HUES48 (cell line): ENCODE data around the gene MRPL58.
"Not testable (repeated sequence)": the region's sequence is repeated elsewhere in the genome, so short reads cannot be mapped to it uniquely, and the experiment has no call there.

Experiments used
- H3K27ac ChIP-seq: one replicate; pipeline ENCODE4 v1.7.0; 2013; ENCODE audit warnings: low read depth, low read length, inconsistent platforms
- H3K27me3 ChIP-seq: 2 replicates; pipeline ENCODE4 v1.6.1; 2013; ENCODE audit warnings: mild to moderate bottlenecking, low read length; ENCODE audit not compliant: control insufficient read depth, insufficient read depth
- H3K36me3 ChIP-seq: 2 replicates; pipeline ENCODE4 v1.6.1; 2013; ENCODE audit warnings: low read length; ENCODE audit not compliant: control insufficient read depth, insufficient read depth
- H3K4me1 ChIP-seq: 2 replicates; pipeline ENCODE4 v1.6.1; 2013; ENCODE audit warnings: mild to moderate bottlenecking, low read length; ENCODE audit not compliant: control insufficient read depth, insufficient read depth
- H3K4me3 ChIP-seq: 2 replicates; pipeline ENCODE4 v1.5.1; 2013; ENCODE audit warnings: mild to moderate bottlenecking, low read depth, low read length
- H3K9ac ChIP-seq: 2 replicates; pipeline ENCODE4 v1.6.1; 2013; ENCODE audit warnings: mild to moderate bottlenecking, low read depth, low read length, moderate library complexity
- H3K9me3 ChIP-seq: 2 replicates; pipeline ENCODE4 v1.6.1; 2013; ENCODE audit warnings: low read length; ENCODE audit not compliant: control insufficient read depth, insufficient read depth

MRPL58 gene

GRCh38 chr17:75004371-75004770 lies 8.1 kb upstream of the MRPL58 start:
- Histone ChIP-seq H3K4me1 (no peaks in the 10 kb centered on the region), H3K9me3 (no peaks in the 10 kb centered on the region), H3K27ac (no peak overlapping the region), H3K27me3 (no peaks in the 10 kb centered on the region), H3K9ac (no peak overlapping the region), H3K4me3 (no peak overlapping the region), H3K36me3 (peaks cover 48% of the 10 kb centered on the region)

GRCh38 chr17:75005291-75005690 lies 7.2 kb upstream of the MRPL58 start:
- Histone ChIP-seq H3K36me3 (peaks cover 42% of the 10 kb centered on the region), H3K9me3 (no peaks in the 10 kb centered on the region), H3K27ac (no peak overlapping the region), H3K4me3 (no peak overlapping the region), H3K27me3 (no peaks in the 10 kb centered on the region), H3K9ac (no peak overlapping the region), H3K4me1 (no peaks in the 10 kb centered on the region)

- not testable (repeated sequence) for H3K27ac ChIP-seq, H3K4me1 ChIP-seq, H3K9ac ChIP-seq, H3K9me3 ChIP-seq, H3K27me3 ChIP-seq, H3K4me3 ChIP-seq
- H3K36me3 ChIP-seq: peaks cover 38% of the 10 kb centered on the region
Observed at GRCh38 chr17:75006084-75006483, 6.4 kb upstream of the MRPL58 start.

GRCh38 chr17:75006653-75007052 lies 5.8 kb upstream of the MRPL58 start:
- H3K27me3 ChIP-seq: no peaks in the 10 kb centered on the region
- H3K9ac ChIP-seq: no peak overlapping the region
- peaks cover 2% of the 10 kb centered on the region; the same call in 1 of the 2 replicates for H3K4me1 ChIP-seq
- no peak overlapping the region for H3K4me3 ChIP-seq
- H3K9me3 ChIP-seq: no peaks in the 10 kb centered on the region
- H3K27ac ChIP-seq: no peak overlapping the region
- H3K36me3 ChIP-seq: peaks cover 33% of the 10 kb centered on the region

- H3K9me3 ChIP-seq: no peaks in the 10 kb centered on the region
- H3K4me3 ChIP-seq: no peak overlapping the region
- no peak overlapping the region for H3K27ac ChIP-seq
- H3K36me3 ChIP-seq: peaks cover 18% of the 10 kb centered on the region
- no peaks in the 10 kb centered on the region for H3K27me3 ChIP-seq
- H3K9ac ChIP-seq: no peak overlapping the region
- H3K4me1 ChIP-seq: peaks cover 8% of the 10 kb centered on the region
Observed at GRCh38 chr17:75008373-75008772, 4.1 kb upstream of the MRPL58 start.

- no peak overlapping the region for H3K4me3 ChIP-seq
- H3K9ac ChIP-seq: no peak overlapping the region
- H3K4me1 ChIP-seq: peaks cover 14% of the 10 kb centered on the region
- H3K36me3 ChIP-seq: peaks cover 10% of the 10 kb centered on the region
- no peaks in the 10 kb centered on the region for H3K27me3 ChIP-seq
- H3K27ac ChIP-seq: no peak overlapping the region
- no peaks in the 10 kb centered on the region for H3K9me3 ChIP-seq
Observed at GRCh38 chr17:75009139-75009724, 3.2 kb upstream of the MRPL58 start.

GRCh38 chr17:75010683-75011400 lies 1.6 kb upstream of the MRPL58 start:
- no peaks in the 10 kb centered on the region for H3K27me3 ChIP-seq
- peaks cover 14% of the 10 kb centered on the region for H3K4me1 ChIP-seq
- H3K27ac ChIP-seq: no peak overlapping the region
- no peaks in the 10 kb centered on the region for H3K36me3 ChIP-seq
- H3K9me3 ChIP-seq: no peaks in the 10 kb centered on the region
- H3K4me3 ChIP-seq: no peak overlapping the region
- H3K9ac ChIP-seq: no peak overlapping the region

- Histone ChIP-seq H3K9ac (peak overlapping the region; percentile 53; the same call in 1 of the 2 replicates), H3K36me3 (peaks cover 4% of the 10 kb centered on the region; the same call in 1 of the 2 replicates), H3K9me3 (no peaks in the 10 kb centered on the region), H3K4me1 (peaks cover 14% of the 10 kb centered on the region), H3K27ac (peak overlapping the region; percentile 91), H3K4me3 (peak overlapping the region; percentile 92), H3K27me3 (no peaks in the 10 kb centered on the region)
Observed at GRCh38 chr17:75011401-75012095, 922 bp upstream of the MRPL58 start.

- peak overlapping the region; percentile 92 for H3K4me3 ChIP-seq
- H3K27me3 ChIP-seq: no peaks in the 10 kb centered on the region
- H3K36me3 ChIP-seq: peaks cover 7% of the 10 kb centered on the region; the same call in 1 of the 2 replicates
- H3K9ac ChIP-seq: peak overlapping the region; percentile 53
- peaks cover 14% of the 10 kb centered on the region for H3K4me1 ChIP-seq
- H3K27ac ChIP-seq: peak overlapping the region; percentile 91
- H3K9me3 ChIP-seq: no peaks in the 10 kb centered on the region
Observed at GRCh38 chr17:75012096-75012345, 449 bp upstream of the MRPL58 start.

GRCh38 chr17:75013092-75013559 lies 656 bp downstream of the MRPL58 start:
- Histone ChIP-seq H3K4me3 (peak overlapping the region; percentile 92), H3K27ac (peak overlapping the region; percentile 91), H3K4me1 (peaks cover 14% of the 10 kb centered on the region), H3K9ac (peak overlapping the region; percentile 90), H3K27me3 (no peaks in the 10 kb centered on the region), H3K36me3 (peaks cover 11% of the 10 kb centered on the region; the same call in 1 of the 2 replicates), H3K9me3 (no peaks in the 10 kb centered on the region)

- Histone ChIP-seq H3K4me1 (no peaks in the 10 kb centered on the region), H3K9me3 (no peaks in the 10 kb centered on the region), H3K9ac (no peak overlapping the region), H3K36me3 (peaks cover 46% of the 10 kb centered on the region), H3K27me3 (no peaks in the 10 kb centered on the region), H3K4me3 (no peak overlapping the region), H3K27ac (no peak overlapping the region)
Observed at GRCh38 chr17:75019146-75019545, 6.7 kb downstream of the MRPL58 start.
